Mononuclear cell (primary cell): ENCODE measurements around the gene ST3GAL2. TPM values are rescaled to one million over a fixed set of nuclear protein-coding genes. Genes with fewer than 3 reads are reported as not detected.

Experiments used
- H3K27me3 ChIP-seq: 2 replicates; pipeline ENCODE4 v1.6.0; 2011; ENCODE audit warnings: low read length, control low read depth; ENCODE audit not compliant: insufficient read depth
- H3K4me1 ChIP-seq: 2 replicates; pipeline ENCODE4 v1.5.1; 2011; ENCODE audit warnings: mild to moderate bottlenecking, low read length, control low read depth; ENCODE audit not compliant: insufficient read depth
- H3K4me3 ChIP-seq: 2 replicates; pipeline ENCODE4 v1.5.1; 2011; ENCODE audit warnings: mild to moderate bottlenecking, low read length, moderate library complexity
- H3K9me3 ChIP-seq: 2 replicates; pipeline ENCODE4 v1.5.1; 2011; ENCODE audit warnings: low read depth, mild to moderate bottlenecking, control low read depth, low read length
- total RNA-seq: library from RNA; depleted of rRNA; stranded (reverse); fragments of >200 nt; gene quantifications from one replicate; pipeline ENCODE4 v1.2.3, GENCODE V29; 2012

The ST3GAL2 gene
- total RNA-seq, 1 donor = 18.5 TPM

GRCh38 chr16:70331091-70331490, 107.8 kb downstream of the ST3GAL2 start:
- Histone ChIP-seq H3K4me1 (no peaks in the 10 kb centered on the region), H3K27me3 (no peaks in the 10 kb centered on the region), H3K4me3 (no peak overlapping the region), H3K9me3 (no peaks in the 10 kb centered on the region)

Other genes with a start within 250 kb of the ST3GAL2 start
- gene EXOSC6, start 187.2 kb downstream of the ST3GAL2 start, total RNA-seq = 37.4 TPM
- 8.8 TPM for gene AARS1, start 149.6 kb downstream of the ST3GAL2 start, total RNA-seq
- 37.4 TPM for gene DDX19B, start 139.9 kb downstream of the ST3GAL2 start, total RNA-seq
- gene DDX19A, start 92.2 kb downstream of the ST3GAL2 start, total RNA-seq = 32.7 TPM
- gene FCSK, start 15.5 kb upstream of the ST3GAL2 start, total RNA-seq = 9.2 TPM
- 19.2 TPM for gene COG4, start 84.5 kb upstream of the ST3GAL2 start, total RNA-seq
- gene SF3B3, start 84.7 kb upstream of the ST3GAL2 start, total RNA-seq = 77.6 TPM
- gene IL34, start 207.5 kb upstream of the ST3GAL2 start, total RNA-seq = 0.52 TPM
- gene MTSS2, start 247.0 kb upstream of the ST3GAL2 start, total RNA-seq = 3.5 TPM